ENCODE results near the gene BCL2L14. TPM values are rescaled to one million over a fixed set of nuclear protein-coding genes. Genes with fewer than 3 reads are reported as not detected.
A peak's percentile ranks its signal among the peaks of the same experiment; 100 is the strongest.

The BCL2L14 gene
- 1 to 10 TPM; 3.4 to 4.9 TPM for total RNA-seq

GRCh38 chr12:12070674-12071656, at the start of gene BCL2L14:
BCL2L14 (plus strand) TSS chr12:12070939; CDS start chr12:12079306, 8,367 bp downstream.
- peak within 1 kb of the TSS; percentile 84 for H3K4me3 Mint-ChIP-seq
- ATAC-seq (ENCODE audit: low read depth) (peak; percentile 79), DNase-seq (peak; percentile 34)
- H3K27me3 Mint-ChIP-seq, result no peaks in the 10 kb centered on the region
- H3K27ac Mint-ChIP-seq, result peak within 1 kb of the TSS; percentile 90
- peaks cover 16% of the 10 kb centered on the region for H3K4me1 Mint-ChIP-seq
- POLR2A ChIA-PET, result interaction anchor here (1.2 to 1.5 kb wide), 2 partner anchors 286 to 525 kb away, joined by 7 to 8 read pairs; partner anchors contain the start of gene BORCS5
- no peaks in the 10 kb centered on the region for H3K9me3 Mint-ChIP-seq
- H3K36me3 Mint-ChIP-seq, result peaks cover 2% of the 10 kb centered on the region

GRCh38 chr12:12022306-12022936, 48.3 kb upstream of the BCL2L14 start:
- no peak overlapping the region for H3K27ac Mint-ChIP-seq

GRCh38 chr12:12023456-12023855, 47.3 kb upstream of the BCL2L14 start:
- peaks cover 7% of the 10 kb centered on the region for H3K9me3 Mint-ChIP-seq
- no peak overlapping the region for H3K4me3 Mint-ChIP-seq
- H3K36me3 Mint-ChIP-seq, result peaks cover 13% of the 10 kb centered on the region
- no peak overlapping the region for H3K27ac Mint-ChIP-seq
- POLR2A ChIA-PET, result no interaction called here
- DNase-seq (no peak), ATAC-seq (ENCODE audit: low read depth) (no peak)
- peaks cover 7% of the 10 kb centered on the region for H3K4me1 Mint-ChIP-seq
- H3K27me3 Mint-ChIP-seq, result peaks cover 5% of the 10 kb centered on the region

More at GRCh38 chr12:12022306-12022936, 48.3 kb upstream of the BCL2L14 start:
- POLR2A ChIA-PET, result no interaction called here
- H3K4me3 Mint-ChIP-seq, result no peak overlapping the region
- peaks cover 7% of the 10 kb centered on the region for H3K4me1 Mint-ChIP-seq
- H3K36me3 Mint-ChIP-seq, result peaks cover 13% of the 10 kb centered on the region
- DNase-seq, result no peak
- H3K27me3 Mint-ChIP-seq, result peaks cover 5% of the 10 kb centered on the region
- H3K9me3 Mint-ChIP-seq, result peaks cover 5% of the 10 kb centered on the region
- ATAC-seq (ENCODE audit: low read depth), result no peak

GRCh38 chr12:12024911-12025682, 45.6 kb upstream of the BCL2L14 start:
- Mint-ChIP-seq H3K4me1 (peaks cover 7% of the 10 kb centered on the region), H3K27me3 (peaks cover 5% of the 10 kb centered on the region), H3K36me3 (peaks cover 13% of the 10 kb centered on the region), H3K27ac (peak overlapping the region; percentile 26), H3K4me3 (peak overlapping the region; percentile 44), H3K9me3 (peaks cover 7% of the 10 kb centered on the region)
- ATAC-seq (ENCODE audit: low read depth), result peak; percentile 61
- no peak for DNase-seq
- POLR2A ChIA-PET, result no interaction called here

- Mint-ChIP-seq H3K36me3 (peaks cover 13% of the 10 kb centered on the region), H3K27ac (no peak overlapping the region), H3K4me3 (no peak overlapping the region), H3K4me1 (peaks cover 7% of the 10 kb centered on the region), H3K27me3 (peaks cover 5% of the 10 kb centered on the region), H3K9me3 (peaks cover 7% of the 10 kb centered on the region)
- no peak for DNase-seq
- ATAC-seq (ENCODE audit: low read depth), result no peak
- POLR2A ChIA-PET, result no interaction called here
These were observed 44.8 kb upstream of the BCL2L14 start for GRCh38 chr12:12025799-12026386.

- Mint-ChIP-seq H3K4me1 (peaks cover 16% of the 10 kb centered on the region), H3K27ac (no peak overlapping the region), H3K4me3 (no peak overlapping the region), H3K27me3 (no peaks in the 10 kb centered on the region), H3K36me3 (peaks cover 11% of the 10 kb centered on the region), H3K9me3 (peaks cover 7% of the 10 kb centered on the region)
- POLR2A ChIA-PET, result no interaction called here
- ATAC-seq (ENCODE audit: low read depth) (no peak), DNase-seq (no peak)
These were observed 41.9 kb upstream of the BCL2L14 start for GRCh38 chr12:12028668-12029402.

- peaks cover 7% of the 10 kb centered on the region for H3K9me3 Mint-ChIP-seq
- no peak overlapping the region for H3K4me3 Mint-ChIP-seq
- POLR2A ChIA-PET, result no interaction called here
- peak overlapping the region; percentile 51 for H3K27ac Mint-ChIP-seq
- ATAC-seq (ENCODE audit: low read depth) (no peak), DNase-seq (no peak)
- H3K4me1 Mint-ChIP-seq, result peaks cover 15% of the 10 kb centered on the region
- peaks cover 11% of the 10 kb centered on the region for H3K36me3 Mint-ChIP-seq
- no peaks in the 10 kb centered on the region for H3K27me3 Mint-ChIP-seq
These were observed 41.1 kb upstream of the BCL2L14 start for GRCh38 chr12:12029653-12030052.

- DNase-seq, result no peak
- peak overlapping the region; percentile 78 for H3K4me3 Mint-ChIP-seq
- H3K27ac Mint-ChIP-seq, result peak overlapping the region; percentile 54
- no peaks in the 10 kb centered on the region for H3K36me3 Mint-ChIP-seq
- peaks cover 10% of the 10 kb centered on the region for H3K4me1 Mint-ChIP-seq
- peak; percentile 12 for ATAC-seq (ENCODE audit: low read depth)
- peaks cover 3% of the 10 kb centered on the region for H3K9me3 Mint-ChIP-seq
- POLR2A ChIA-PET, result interaction anchor here (0.7 to 2.5 kb wide), 2 partner anchors 22 to 487 kb away, joined by 3 to 16 read pairs; no protein-coding TSS in a partner anchor
- no peaks in the 10 kb centered on the region for H3K27me3 Mint-ChIP-seq
These were observed 38.4 kb upstream of the BCL2L14 start for GRCh38 chr12:12032260-12032791.

GRCh38 chr12:12032851-12033797, 37.6 kb upstream of the BCL2L14 start:
- no peaks in the 10 kb centered on the region for H3K9me3 Mint-ChIP-seq

GRCh38 chr12:12033824-12034223, 36.9 kb upstream of the BCL2L14 start:
- DNase-seq (no peak), ATAC-seq (ENCODE audit: low read depth) (no peak)
- Mint-ChIP-seq H3K27me3 (peaks cover 10% of the 10 kb centered on the region), H3K4me1 (peaks cover 10% of the 10 kb centered on the region), H3K36me3 (no peaks in the 10 kb centered on the region), H3K27ac (no peak overlapping the region), H3K9me3 (no peaks in the 10 kb centered on the region), H3K4me3 (no peak overlapping the region)
- POLR2A ChIA-PET, result interaction anchor here (1.3 to 2.5 kb wide), 2 partner anchors 24 to 455 kb away, joined by 4 to 16 read pairs; no protein-coding TSS in a partner anchor

More at GRCh38 chr12:12032851-12033797, 37.6 kb upstream of the BCL2L14 start:
- POLR2A ChIA-PET, result interaction anchor here (0.7 to 2.5 kb wide), 3 partner anchors 23 to 488 kb away, joined by 3 to 16 read pairs (median 4); no protein-coding TSS in a partner anchor
- Mint-ChIP-seq H3K4me1 (peaks cover 10% of the 10 kb centered on the region), H3K27me3 (peaks cover 6% of the 10 kb centered on the region), H3K4me3 (peak overlapping the region; percentile 78), H3K27ac (peak overlapping the region; percentile 64), H3K36me3 (no peaks in the 10 kb centered on the region)
- ATAC-seq (ENCODE audit: low read depth) (peak; percentile 88), DNase-seq (peak; percentile 68)

GRCh38 chr12:12034344-12034743, 36.4 kb upstream of the BCL2L14 start:
- Mint-ChIP-seq H3K27ac (no peak overlapping the region), H3K9me3 (no peaks in the 10 kb centered on the region), H3K27me3 (peaks cover 10% of the 10 kb centered on the region), H3K4me1 (peaks cover 10% of the 10 kb centered on the region), H3K36me3 (no peaks in the 10 kb centered on the region), H3K4me3 (no peak overlapping the region)
- POLR2A ChIA-PET, result no interaction called here
- ATAC-seq (ENCODE audit: low read depth) (no peak), DNase-seq (no peak)

Measured in activated naive CD8-positive, alpha-beta T cell treated with anti-CD3 and anti-CD28 coated beads, Interleukin-2, amount 10 ng/mL, durations not matched to agents 7 days and 5 days (primary cell).